Activated effector memory CD4-positive, alpha-beta T cell treated with Interleukin-2 at 50 U/mL for 16 hours (primary cell): ENCODE results near the gene NFKB1.

Experiments
- DNase-seq: peaks from one replicate; pipeline ENCODE4 v3.0.0-alpha.2; 2020

Gene NFKB1

GRCh38 chr4:102497986-102498385 is 3.2 kb upstream of the NFKB1 start:
- no peak for DNase-seq

GRCh38 chr4:102500352-102500695 is 835 bp upstream of the NFKB1 start:
- no peak for DNase-seq

DNA sequence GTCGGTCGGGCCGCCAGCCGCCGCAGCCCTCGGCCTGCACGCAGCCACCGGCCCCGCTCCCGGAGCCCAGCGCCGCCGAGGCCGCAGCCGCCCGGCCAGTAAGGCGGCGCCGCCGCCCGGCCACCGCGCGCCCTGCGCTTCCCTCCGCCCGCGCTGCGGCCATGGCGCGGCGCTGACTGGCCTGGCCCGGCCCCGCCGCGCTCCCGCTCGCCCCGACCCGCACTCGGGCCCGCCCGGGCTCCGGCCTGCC is 213 bp downstream of the NFKB1 start:
- no peak for DNase-seq

DNA sequence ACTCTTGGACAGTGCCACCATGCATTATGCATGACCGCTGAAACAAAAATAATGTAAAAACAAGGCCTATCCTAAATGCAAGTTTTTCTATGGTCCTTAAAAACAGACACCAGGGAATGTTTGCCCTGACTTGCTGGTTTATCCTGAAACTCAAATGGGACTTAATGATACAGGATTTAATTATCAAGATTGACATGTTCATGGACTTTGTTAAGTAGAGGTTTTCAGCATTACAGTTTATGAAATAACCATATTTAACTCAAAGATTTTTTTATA is 1.3 kb downstream of the NFKB1 start:
- DNase-seq, result no peak

- no peak for DNase-seq
These were observed 2.2 kb downstream of the NFKB1 start for GRCh38 chr4:102503301-102503746.

DNA sequence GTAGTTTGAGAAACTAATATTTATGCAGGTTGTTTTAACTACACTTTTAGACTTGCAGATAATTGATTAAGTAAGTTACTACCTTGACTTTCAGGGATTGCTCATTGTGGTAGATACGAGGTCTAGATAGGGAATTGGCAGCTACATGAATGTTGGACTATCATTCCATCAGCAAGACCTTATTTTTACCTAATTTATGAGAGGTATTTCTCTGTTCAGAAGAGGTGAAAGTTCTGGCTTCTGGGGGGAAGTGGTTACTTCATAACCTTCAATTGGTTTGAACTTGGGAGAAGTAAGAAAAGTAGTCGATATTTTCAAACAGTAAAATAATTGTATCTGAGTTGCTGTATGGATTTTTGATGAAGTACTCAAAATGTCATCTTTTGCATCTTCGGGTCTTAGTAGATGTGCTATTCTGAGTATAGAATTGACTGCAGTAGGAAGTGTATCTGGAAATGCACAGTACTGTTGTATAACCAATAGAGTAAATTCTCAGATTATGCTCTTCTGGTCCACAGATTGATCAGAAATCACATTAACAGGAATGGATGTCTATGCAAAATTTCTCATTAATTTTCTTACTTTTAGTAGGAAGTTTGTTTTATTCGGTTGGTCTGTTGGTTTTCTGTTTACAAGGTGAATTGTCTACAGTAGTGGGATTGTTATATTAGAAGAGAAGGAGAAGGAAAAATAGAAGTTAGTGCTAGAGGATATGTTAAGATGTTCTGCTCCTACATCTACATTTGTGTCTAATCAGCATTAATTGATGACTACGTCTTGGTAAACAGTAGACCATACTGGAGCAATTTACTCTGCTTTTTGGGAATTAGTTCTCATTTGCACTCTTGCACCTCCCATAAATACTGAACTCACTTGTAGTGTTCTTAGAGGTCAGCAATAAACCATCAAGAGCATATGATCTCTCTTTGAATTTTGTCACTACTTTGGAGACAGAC is 3.0 kb downstream of the NFKB1 start:
- no peak for DNase-seq

DNA sequence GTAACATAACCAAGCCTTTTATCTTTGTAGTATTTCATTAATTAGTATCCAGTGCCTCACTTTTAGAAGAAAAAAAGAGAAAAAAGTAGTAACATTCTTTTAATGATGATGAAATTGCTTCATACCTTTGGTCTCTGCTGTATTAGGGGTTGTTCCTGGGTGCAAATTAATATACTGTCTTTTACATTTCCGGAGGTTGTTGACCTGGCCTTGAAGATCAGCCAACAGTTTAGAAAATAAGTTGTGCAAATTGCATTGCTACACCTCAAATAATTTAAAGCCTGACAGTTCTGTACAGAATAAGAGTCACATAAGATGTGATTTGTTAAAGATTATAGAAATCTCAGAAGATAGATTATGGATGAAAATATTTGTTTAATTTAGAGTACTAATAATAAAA is 3.8 kb downstream of the NFKB1 start:
- DNase-seq, result no peak

- DNase-seq, result no peak
These were observed 4.5 kb downstream of the NFKB1 start for GRCh38 chr4:102505708-102506107.

DNA sequence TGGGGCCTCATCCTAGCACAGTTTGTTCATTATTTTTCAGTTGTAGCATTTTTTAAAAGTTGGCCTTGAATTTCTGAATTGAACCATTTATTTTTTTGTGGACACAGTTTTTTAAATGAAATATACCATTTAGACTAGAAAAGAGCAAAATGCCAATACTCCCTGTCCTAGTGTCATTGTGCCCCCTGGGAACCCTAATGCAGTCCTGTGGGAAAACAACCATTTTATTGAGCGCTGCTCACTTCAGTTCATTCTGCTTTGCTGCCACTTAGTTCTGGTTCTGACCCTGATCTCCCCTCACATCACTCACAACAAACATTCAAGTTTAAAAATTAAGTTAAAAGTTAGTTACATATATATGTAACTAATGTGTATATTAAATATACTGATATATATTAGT is 5.4 kb downstream of the NFKB1 start:
- DNase-seq, result no peak

DNA sequence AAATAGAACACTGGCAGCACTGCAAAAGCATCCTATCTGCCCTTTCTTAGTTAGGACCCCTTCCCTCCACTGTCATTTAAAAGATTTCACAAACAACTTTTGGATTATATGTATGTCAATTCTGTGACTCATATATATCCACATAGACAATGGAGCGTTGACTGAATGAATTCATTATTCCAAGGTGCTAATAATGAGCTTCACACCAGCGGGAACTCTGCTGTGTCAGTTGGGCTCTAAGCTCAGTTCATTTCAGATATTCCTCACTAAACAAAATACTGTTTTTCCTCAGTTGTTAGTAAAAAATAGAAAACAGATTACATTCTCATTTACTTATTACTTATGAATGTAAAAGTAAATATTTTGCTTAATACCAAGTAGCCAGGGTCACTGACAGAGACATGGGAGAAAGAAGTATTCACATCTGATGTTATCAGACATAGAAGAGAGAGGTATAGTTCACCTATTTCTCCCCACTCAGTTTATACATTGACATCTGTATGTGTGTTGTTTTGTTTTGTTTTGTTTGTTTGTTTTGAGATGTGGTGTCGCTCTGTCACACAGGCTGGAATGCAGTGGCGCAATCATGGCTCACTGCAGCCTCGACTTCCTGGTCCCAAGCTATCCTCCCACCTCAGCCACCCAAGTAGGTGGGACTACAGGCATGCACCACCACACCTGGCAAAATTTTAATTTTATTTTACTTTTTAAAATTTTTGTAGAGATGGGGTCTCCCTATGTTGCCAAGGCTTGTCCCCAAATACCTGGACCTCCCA is 10.9 kb downstream of the NFKB1 start:
- DNase-seq, result no peak

DNA sequence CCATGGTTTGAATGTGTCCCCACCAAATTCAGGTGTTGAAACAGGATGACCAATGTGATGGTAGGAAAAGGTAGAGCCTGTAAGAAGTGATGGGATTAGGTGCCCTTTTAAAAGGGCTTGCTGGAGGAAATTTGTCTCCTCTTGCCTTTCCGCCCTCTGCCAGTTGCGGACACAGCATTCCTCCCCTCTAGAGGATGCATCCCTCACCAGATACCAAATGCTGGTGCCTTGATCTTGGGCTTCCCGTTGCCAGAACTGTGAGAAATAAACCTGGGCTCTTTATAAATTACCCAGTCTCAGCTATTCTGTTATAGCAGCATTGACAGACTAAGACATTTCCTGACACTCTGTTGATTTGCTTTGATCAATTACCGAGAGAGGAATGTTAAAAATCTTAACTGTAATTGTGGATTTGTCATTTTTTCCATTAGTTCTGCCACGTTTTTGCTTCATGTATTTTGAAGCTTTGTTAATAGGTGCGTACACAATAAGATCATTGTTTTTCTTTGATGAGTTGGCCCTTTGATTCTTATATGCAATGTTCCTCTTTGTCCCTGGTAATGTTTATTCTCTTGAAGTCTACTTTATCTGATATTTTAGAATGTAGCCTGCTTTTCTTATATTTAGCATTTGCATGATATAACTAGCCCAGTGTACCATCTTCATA is 13.3 kb downstream of the NFKB1 start:
- DNase-seq, result no peak

DNA sequence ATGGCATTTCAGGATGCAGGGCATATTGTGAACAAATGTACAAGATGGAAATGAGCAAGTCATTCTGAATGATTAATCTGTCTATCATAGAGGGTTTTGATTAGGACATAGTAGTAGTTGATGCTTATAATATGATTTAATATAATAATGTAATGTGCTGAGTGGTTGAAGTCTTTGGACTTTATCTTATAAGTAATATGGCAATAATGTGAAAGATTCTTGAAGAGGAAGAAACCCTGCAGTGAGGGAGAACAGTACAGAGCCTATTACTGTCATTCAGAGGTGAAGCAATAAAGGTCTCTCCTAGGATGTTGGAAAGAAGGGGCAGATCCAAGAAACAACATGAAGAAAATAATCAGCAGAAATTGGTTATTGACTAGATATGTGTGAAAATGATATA is 16.6 kb downstream of the NFKB1 start:
- DNase-seq, result no peak

DNA sequence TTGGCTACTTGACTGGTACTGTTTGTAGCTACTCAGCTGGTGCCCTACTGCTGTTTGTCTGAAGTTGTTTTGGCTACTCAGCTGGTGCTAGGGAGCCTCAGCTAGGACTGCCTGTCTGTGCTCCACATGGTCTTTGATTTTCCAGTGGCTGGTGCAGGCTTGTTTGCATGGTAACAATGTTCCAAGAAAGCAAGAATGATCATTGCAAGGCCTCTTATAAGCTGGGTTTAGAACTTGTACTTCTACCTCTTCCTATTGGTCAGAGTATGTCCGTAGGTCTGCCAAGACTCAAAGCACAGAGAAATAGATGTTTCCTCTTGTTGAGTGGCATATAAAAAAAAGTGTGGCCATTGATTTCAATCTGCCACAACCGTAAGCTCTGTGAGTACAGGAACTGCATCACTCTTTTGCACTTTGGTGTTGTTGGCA is 17.6 kb downstream of the NFKB1 start:
- DNase-seq, result no peak

DNA sequence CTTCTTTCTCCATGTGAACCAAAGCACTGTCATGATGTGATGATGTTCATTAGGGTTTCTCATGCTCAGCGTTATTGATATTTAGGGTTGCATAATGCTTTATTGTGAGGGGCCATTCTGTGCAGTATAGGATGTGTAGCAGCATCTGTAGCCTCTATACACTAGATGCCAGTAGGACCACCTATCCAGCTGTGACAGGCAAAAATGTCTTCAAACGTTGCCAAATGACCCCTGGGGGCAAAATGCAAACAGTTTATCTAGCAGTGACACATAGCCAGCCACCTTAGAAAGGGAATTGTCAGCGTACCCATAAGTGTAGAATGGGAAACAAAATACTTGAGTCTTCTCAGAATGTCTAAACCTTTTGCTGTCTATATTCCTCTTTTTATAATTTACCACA is 18.8 kb downstream of the NFKB1 start:
- no peak for DNase-seq

- no peak for DNase-seq
These were observed 20.4 kb downstream of the NFKB1 start for GRCh38 chr4:102521570-102521969.

DNA sequence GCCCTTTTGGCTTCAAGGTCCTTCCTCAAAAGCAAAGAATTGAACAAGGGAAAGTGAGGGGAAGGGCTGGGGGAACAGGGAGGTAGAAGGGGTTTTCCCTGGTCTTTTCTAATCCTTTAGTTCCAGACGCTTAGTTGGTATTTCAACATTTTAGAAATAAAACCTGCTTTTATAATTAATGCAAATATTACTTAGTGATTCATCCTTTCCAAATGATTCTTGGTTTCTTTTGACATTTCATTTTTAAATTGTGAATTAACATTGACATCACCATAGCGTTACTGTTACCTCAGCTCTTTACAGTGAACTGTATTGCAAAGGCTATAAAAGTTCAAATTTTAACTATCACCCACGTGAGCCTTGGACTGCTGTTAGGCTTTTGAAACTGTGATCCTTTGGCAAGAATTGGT is 20.9 kb downstream of the NFKB1 start:
- no peak for DNase-seq

GRCh38 chr4:102524691-102525090 is 23.5 kb downstream of the NFKB1 start:
- no peak for DNase-seq

GRCh38 chr4:102525097-102525496 is 23.9 kb downstream of the NFKB1 start:
- DNase-seq, result no peak

DNA sequence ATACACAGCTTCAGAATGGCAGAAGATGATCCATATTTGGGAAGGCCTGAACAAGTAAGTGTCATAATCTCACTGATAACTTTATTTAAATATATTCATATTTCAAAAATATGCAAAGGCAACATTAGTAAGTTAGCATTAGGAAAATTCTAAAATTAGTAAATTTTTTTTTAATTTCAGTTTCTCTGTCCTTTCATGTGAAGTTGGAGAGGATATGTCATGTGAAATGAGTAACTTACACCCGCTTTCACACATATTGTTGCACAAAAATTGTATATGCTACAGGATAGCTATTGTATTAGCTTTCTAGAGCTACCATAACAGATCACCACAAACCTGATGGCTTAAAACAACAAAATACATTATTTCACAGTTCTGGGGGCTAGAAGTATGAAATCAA is 24.3 kb downstream of the NFKB1 start:
- DNase-seq, result no peak

GRCh38 chr4:102526532-102526931 is 25.4 kb downstream of the NFKB1 start:
- DNase-seq, result no peak

DNA sequence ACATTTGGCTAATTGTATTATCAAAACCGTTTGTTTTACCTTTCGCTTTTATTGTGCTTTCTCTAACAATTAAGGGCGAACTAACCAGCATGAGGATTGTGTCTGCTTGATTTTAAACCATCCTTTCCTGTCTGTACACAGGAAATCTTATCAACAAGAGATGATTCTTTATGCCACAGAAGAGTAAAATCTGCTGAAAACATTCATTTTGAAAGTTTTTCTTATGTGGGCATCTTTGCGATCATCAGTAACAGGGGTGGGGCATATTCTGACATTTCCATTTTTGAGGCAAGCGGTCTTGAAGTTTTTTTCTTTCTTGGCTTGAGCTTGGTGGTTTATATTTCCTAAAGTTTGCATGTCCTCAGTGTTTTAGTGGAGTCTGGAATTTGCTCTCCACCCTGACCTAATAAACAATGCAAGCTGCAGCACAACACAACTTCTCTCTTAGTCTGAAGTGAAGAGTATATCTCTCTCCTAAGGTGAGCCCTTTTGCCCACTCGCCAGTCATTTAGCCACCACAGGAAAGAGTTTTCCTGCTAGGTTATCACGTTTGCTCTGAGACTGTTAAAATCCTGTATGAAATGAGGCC is 26.6 kb downstream of the NFKB1 start:
- DNase-seq, result no peak

GRCh38 chr4:102529977-102530376 is 28.8 kb downstream of the NFKB1 start:
- no peak for DNase-seq

GRCh38 chr4:102530986-102531385 is 29.8 kb downstream of the NFKB1 start:
- DNase-seq, result no peak

DNA sequence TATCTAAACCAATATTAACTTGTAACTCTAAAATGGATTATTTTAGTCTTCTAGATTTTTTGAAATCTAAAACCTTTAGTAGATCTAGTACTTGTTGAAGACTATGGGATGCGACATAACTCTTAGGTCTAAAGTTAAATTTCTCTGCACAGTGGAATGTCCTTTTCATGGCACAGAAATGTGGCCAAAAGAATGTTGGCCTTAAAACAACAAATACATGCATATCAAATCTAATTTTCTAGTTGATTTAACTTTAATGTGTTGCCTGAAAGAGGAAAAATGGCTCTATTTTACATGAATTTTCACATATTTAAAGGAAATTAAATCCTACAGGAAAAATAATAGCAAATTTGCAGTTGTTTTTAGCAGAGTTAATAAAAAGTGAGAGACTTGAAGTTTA is 30.3 kb downstream of the NFKB1 start:
- DNase-seq, result no peak
